Esophagus muscularis mucosa (tissue), 3 donors: Measurements from ENCODE around the gene STUM.

ENCODE experiments used
- CTCF ChIP-seq, 3 experiments: fragments of 200-600 bp in 2 of 3; fragments of 450-650 bp in 1 of 3; sonication (generic) in 2 of 3; IDR thresholded peaks; one replicate each; pipeline ENCODE4 v1.5.1; 2017 to 2019; ENCODE audit warnings: antibody characterized with exemption in 3 of 3, mild to moderate bottlenecking in 2 of 3, moderate library complexity in 1 of 3
- POLR2AphosphoS5 ChIP-seq, 2 donors: sonication (generic); formaldehyde crosslinking; IDR thresholded peaks; one replicate each; pipeline ENCODE4 v1.6.1; 2017; ENCODE audit warnings: antibody characterized with exemption in 2 of 2

GRCh38 chr1:226532553-226532952 lies 16.0 kb upstream of the STUM start:
- no peak for TF ChIP-seq POLR2AphosphoS5 (IDR thresholded peaks at IDR 0.05)
- no peak for TF ChIP-seq CTCF (IDR thresholded peaks at IDR 0.05)
